Endothelial cell of umbilical vein (primary cell): ENCODE results near the gene NUP107. TPM values are rescaled to one million over a fixed set of nuclear protein-coding genes. Genes with fewer than 3 reads are reported as not detected.

ENCODE experiments used
- BruUV-seq: library from RNA; stranded (reverse); fragments of 400-500 nt; replicated peaks from 2 replicates; lab custom pipeline; 2021; lab: Mats Ljungman, UMichigan
- CTCF ChIA-PET: fragments of 300-600, 350-600 bp; sonication (Branson Sonifier 250); formaldehyde crosslinking; loops from one replicate; lab custom pipeline; 2021; ENCODE audit warnings: antibody characterized with exemption, inconsistent platforms; lab: Charles Lee
- POLR2A ChIA-PET: fragments of 300-600, 350-600 bp; sonication (Branson Sonifier 250); formaldehyde crosslinking; loops from one replicate; lab custom pipeline; 2021; ENCODE audit warnings: antibody characterized with exemption, inconsistent platforms; lab: Charles Lee
- DNase-seq: peaks from one replicate; pipeline ENCODE4 v3.0.0-alpha.2; 2011; ENCODE audit warnings: low read depth, low spot score
- FAIRE-seq: peaks from 2 replicates; lab custom pipeline; 2011; peaks lifted over from hg19 to GRCh38; lab: Jason Lieb, UNC
- H2AFZ ChIP-seq: 2 replicates; pipeline ENCODE4 v1.6.0; 2012; ENCODE audit warnings: low read depth, low read length, control low read depth, inconsistent platforms
- H3K27ac ChIP-seq: 2 replicates; pipeline ENCODE4 v1.5.1; 2011; ENCODE audit warnings: low read depth, mild to moderate bottlenecking, control low read depth, low read length, moderate library complexity; ENCODE audit not compliant: insufficient read depth
- H3K27me3 ChIP-seq, 2 experiments: 2 replicates each; pipeline versions ENCODE4 v1.6.0 to v1.6.1; 2011; ENCODE audit warnings: low read length in 2 of 2, mixed read lengths in 1 of 2; ENCODE audit not compliant: control insufficient read depth in 2 of 2, insufficient read depth in 2 of 2
- H3K36me3 ChIP-seq, 2 experiments: 2 replicates in 1 of 2; 3 replicates in 1 of 2; pipeline ENCODE4 v1.5.1; 2011; ENCODE audit warnings: low read length in 2 of 2, mild to moderate bottlenecking in 1 of 2, moderate library complexity in 1 of 2; ENCODE audit not compliant: control insufficient read depth in 2 of 2, insufficient read depth in 2 of 2; ENCODE audit errors: extremely low read depth in 1 of 2
- H3K4me1 ChIP-seq: 3 replicates; pipeline ENCODE4 v1.5.1; 2011; ENCODE audit warnings: mild to moderate bottlenecking, low read length; ENCODE audit not compliant: control insufficient read depth, insufficient read depth; ENCODE audit errors: extremely low read depth
- H3K4me2 ChIP-seq: 2 replicates; pipeline ENCODE4 v1.6.1; 2011; ENCODE audit warnings: low read length, control low read depth, mixed read lengths; ENCODE audit not compliant: insufficient read depth
- H3K4me3 ChIP-seq, 3 experiments: fragments of 200-600 bp in 1 of 3; sonication (generic), shearing (Covaris generic) in 1 of 3; replicated peaks in 1 of 3; 2 replicates each; pipeline ENCODE4 v1.5.1; 2011 to 2016; ENCODE audit warnings: control low read depth in 3 of 3, low read length in 3 of 3, mild to moderate bottlenecking in 2 of 3, inconsistent platforms in 1 of 3, low read depth in 1 of 3, moderate library complexity in 1 of 3; ENCODE audit not compliant: insufficient read depth in 1 of 3
- H3K79me2 ChIP-seq: 2 replicates; pipeline ENCODE4 v1.6.0; 2012; ENCODE audit warnings: low read length, inconsistent platforms; ENCODE audit not compliant: control insufficient read depth, insufficient read depth
- H3K9ac ChIP-seq: replicated peaks from 2 replicates; pipeline ENCODE3; 2011; ENCODE audit warnings: low read length, control low read depth; ENCODE audit not compliant: insufficient read depth; ENCODE audit errors: extremely low read depth
- H3K9me1 ChIP-seq: replicated peaks from 3 replicates; pipeline ENCODE4 v1.6.0; 2011; ENCODE audit warnings: mild to moderate bottlenecking, low read length; ENCODE audit not compliant: control insufficient read depth, insufficient read depth; ENCODE audit errors: extremely low read depth
- H3K9me3 ChIP-seq: replicated peaks from 2 replicates; pipeline ENCODE4 v1.5.1; 2012; ENCODE audit warnings: low read length, inconsistent platforms; ENCODE audit not compliant: control insufficient read depth, insufficient read depth
- H4K20me1 ChIP-seq: replicated peaks from 2 replicates; pipeline ENCODE3; 2011; ENCODE audit warnings: mild to moderate bottlenecking, low read length; ENCODE audit not compliant: control insufficient read depth, insufficient read depth; ENCODE audit errors: extremely low read depth
- CTCF ChIP-seq, 2 donors: IDR thresholded peaks; 1 replicate in 1 of 2; 2 replicates in 1 of 2; pipeline ENCODE4 v1.5.1; 2011; ENCODE audit warnings: low read length in 2 of 2, mild to moderate bottlenecking in 2 of 2, moderate library complexity in 2 of 2, control low read depth in 1 of 2, inconsistent platforms in 1 of 2, low read depth in 1 of 2; ENCODE audit not compliant: insufficient read depth in 1 of 2; ENCODE audit errors: extremely low read depth in 1 of 2
- GATA2 ChIP-seq: IDR thresholded peaks from 2 replicates; pipeline ENCODE4 v1.7.0; 2011; ENCODE audit warnings: low read depth, mild to moderate bottlenecking, moderate library complexity, mixed read lengths, low read length; ENCODE audit not compliant: insufficient read length, insufficient read depth
- JUN ChIP-seq: IDR thresholded peaks from 2 replicates; pipeline ENCODE4 v1.6.1; 2011; ENCODE audit warnings: borderline replicate concordance, low read depth; ENCODE audit not compliant: insufficient read length, insufficient read depth
- MYC ChIP-seq: IDR thresholded peaks from one replicate; pipeline ENCODE4 v1.6.1; 2011; ENCODE audit warnings: mild to moderate bottlenecking, low read depth, low read length
- POLR2A ChIP-seq: IDR thresholded peaks from 2 replicates; pipeline ENCODE4 v1.6.1; 2012; ENCODE audit warnings: low read depth, mild to moderate bottlenecking, control low read depth, low read length
- POLR2AphosphoS5 ChIP-seq: IDR thresholded peaks from 2 replicates; pipeline ENCODE4 v1.6.1; 2012; ENCODE audit warnings: low read depth, mild to moderate bottlenecking, control low read depth, low read length, moderate library complexity; ENCODE audit not compliant: insufficient read depth
- dilution Hi-C: fragments of 300-500 bp; cut with MboI; formaldehyde crosslinking; loops from one replicate; pipeline ENCODE4 v1.15.0; 2019; ENCODE audit warnings: low sequenced_read_pairs; ENCODE audit not compliant: extremely low pct_ligation_motif_present
- intact Hi-C: fragments of 100-400 bp; cut with micrococcal nuclease; formaldehyde crosslinking; loops from one replicate; pipeline ENCODE4 v1.10.0; 2022
- polyA plus RNA-seq, 4 experiments: library from polyadenylated mRNA; depleted of rRNA in 3 of 4; stranded (reverse) in 3 of 4; unstranded in 1 of 4; fragments of >200 nt; gene quantifications; 2 replicates each; pipeline versions ENCODE4 v1.2.1 to v1.2.3, GENCODE V29; 2011 to 2012; ENCODE audit warnings: missing spikeins in 1 of 4
- total RNA-seq: library from RNA; stranded (reverse); gene quantifications from 2 replicates; pipeline ENCODE4 v1.2.3, GENCODE V29; 2021

The NUP107 gene
- total and polyA plus RNA-seq, 2 donors (not counting 3 experiments of a cell fraction or from before 2014, with no cell fraction given), result 24.0 to 78.7 TPM

- CTCF ChIA-PET, result interaction anchor here (0.9 kb wide), 1 partner anchor 22 kb away, joined by 3 read pairs; no protein-coding TSS in a partner anchor
- no peak overlapping the region for H3K9ac ChIP-seq
- H3K4me2 ChIP-seq, result no peak overlapping the region
- no peak overlapping the region for H3K4me3 ChIP-seq
- intact Hi-C loops (no loop called here), dilution Hi-C loops (no loop called here)
- BruUV-seq, result no TSS peak
- no peaks in the 10 kb centered on the region for H3K9me3 ChIP-seq
- H3K27me3 ChIP-seq, result no peaks in the 10 kb centered on the region
- no peak overlapping the region for H3K27ac ChIP-seq
- H4K20me1 ChIP-seq, result no peaks in the 10 kb centered on the region
- no peak overlapping the region for H2AFZ ChIP-seq
- no peaks in the 10 kb centered on the region for H3K4me1 ChIP-seq
- FAIRE-seq (no peak), DNase-seq (no peak)
- TF ChIP-seq MYC (no peak), CTCF (IDR thresholded peaks at IDR 0.05; ENCODE audit: extremely low read depth in 1 of 2, insufficient read depth in 1 of 2, low read depth in 1 of 2, low read length in 2 of 2) (no peak), GATA2 (no peak), POLR2AphosphoS5 (no peak), JUN (no peak), POLR2A (no peak)
- H3K36me3 ChIP-seq, result no peaks in the 10 kb centered on the region
- H3K79me2 ChIP-seq, result no peaks in the 10 kb centered on the region
- H3K9me1 ChIP-seq, result no peaks in the 10 kb centered on the region
- POLR2A ChIA-PET, result no interaction called here
Observed at GRCh38 chr12:68761901-68762630, 75.3 kb downstream of the NUP107 start.
